ENCODE data around the gene ZCCHC7. TPM values are rescaled to one million over a fixed set of nuclear protein-coding genes. Genes with fewer than 3 reads are reported as not detected.

ZCCHC7 gene
- polyA plus RNA-seq, 1 donor from 2014 or later, result 10.9 TPM

GRCh38 chr9:37243588-37244345 is 123.4 kb downstream of the ZCCHC7 start:
- Histone ChIP-seq H3K9ac (ENCODE audit: low read length) (no peak overlapping the region), H3K27me3 (ENCODE audit: insufficient read depth, low read depth, low read length) (no peaks in the 10 kb centered on the region), H4K20me1 (ENCODE audit: insufficient read depth) (no peaks in the 10 kb centered on the region), H3K9me2 (ENCODE audit: insufficient read depth, low read length) (no peaks in the 10 kb centered on the region), H3K27ac (ENCODE audit: low read length) (no peak overlapping the region), H3F3A (ENCODE audit: insufficient read depth, low read length, poor library complexity, severe bottlenecking) (no peaks in the 10 kb centered on the region), H3K79me2 (replicated peaks; ENCODE audit: insufficient read depth, low read length) (no peaks in the 10 kb centered on the region), H2AFZ (ENCODE audit: low read depth, low read length) (no peak overlapping the region), H3K36me3 (ENCODE audit: insufficient read depth, low read length) (no peaks in the 10 kb centered on the region), H3K9me3 (ENCODE audit: low read length) (no peaks in the 10 kb centered on the region), H3K4me2 (ENCODE audit: low read length) (no peak overlapping the region), H3K4me3 (ENCODE audit: low read length) (no peak overlapping the region)
- TF ChIP-seq REST (IDR thresholded peaks at IDR 0.05; ENCODE audit: borderline replicate concordance) (no peak), POLR2AphosphoS5 (IDR thresholded peaks at IDR 0.05) (no peak), TAF1 (IDR thresholded peaks at IDR 0.05; ENCODE audit: low read depth) (no peak), EP300 (conservative IDR thresholded peaks at IDR 0.05; ENCODE audit: poor library complexity, severe bottlenecking) (no peak), MXI1 (conservative IDR thresholded peaks at IDR 0.05; ENCODE audit: poor library complexity, severe bottlenecking) (no peak), RAD21 (conservative IDR thresholded peaks at IDR 0.05) (no peak), EZH2 (IDR thresholded peaks at IDR 0.05; ENCODE audit: borderline replicate concordance, insufficient read depth, low read length, poor library complexity, severe bottlenecking) (no peak), SMC3 (conservative IDR thresholded peaks at IDR 0.05; ENCODE audit: poor library complexity) (no peak), CTCF (IDR thresholded peaks at IDR 0.05; ENCODE audit: poor library complexity, severe bottlenecking) (no peak)

GRCh38 chr9:37246826-37247225 is 126.5 kb downstream of the ZCCHC7 start:
- no peaks in the 10 kb centered on the region for H3F3A ChIP-seq (ENCODE audit: insufficient read depth, low read length, poor library complexity, severe bottlenecking)
- TF ChIP-seq EP300 (conservative IDR thresholded peaks at IDR 0.05; ENCODE audit: poor library complexity, severe bottlenecking) (no peak), POLR2AphosphoS5 (IDR thresholded peaks at IDR 0.05) (no peak), REST (IDR thresholded peaks at IDR 0.05; ENCODE audit: borderline replicate concordance) (no peak), TAF1 (IDR thresholded peaks at IDR 0.05; ENCODE audit: low read depth) (no peak), EZH2 (IDR thresholded peaks at IDR 0.05; ENCODE audit: borderline replicate concordance, insufficient read depth, low read length, poor library complexity, severe bottlenecking) (no peak)
- no peaks in the 10 kb centered on the region for H4K20me1 ChIP-seq (ENCODE audit: insufficient read depth)
- no peak overlapping the region for H3K27ac ChIP-seq (ENCODE audit: low read length)
- H3K27me3 ChIP-seq (ENCODE audit: insufficient read depth, low read depth, low read length), result no peaks in the 10 kb centered on the region
- no peak overlapping the region for H2AFZ ChIP-seq (ENCODE audit: low read depth, low read length)
- no peaks in the 10 kb centered on the region for H3K9me2 ChIP-seq (ENCODE audit: insufficient read depth, low read length)
- H3K9ac ChIP-seq (ENCODE audit: low read length), result no peak overlapping the region
- H3K36me3 ChIP-seq (ENCODE audit: insufficient read depth, low read length), result no peaks in the 10 kb centered on the region
- no peaks in the 10 kb centered on the region for H3K9me3 ChIP-seq (ENCODE audit: low read length)
- no peak overlapping the region for H3K4me3 ChIP-seq (ENCODE audit: low read length)
- no peaks in the 10 kb centered on the region for H3K79me2 ChIP-seq (replicated peaks; ENCODE audit: insufficient read depth, low read length)
- no peak overlapping the region for H3K4me2 ChIP-seq (ENCODE audit: low read length)

All from neural cell (in vitro differentiated cells).